Skeletal muscle tissue (tissue), 5 donors: ENCODE results near the gene GET3. TPM values are rescaled to one million over a fixed set of nuclear protein-coding genes. Genes with fewer than 3 reads are reported as not detected.
"Not testable (repeated sequence)": the region's sequence is repeated elsewhere in the genome, so short reads cannot be mapped to it uniquely, and the experiment has no call there.

ENCODE experiments used
- H3K27ac ChIP-seq: one replicate; pipeline ENCODE4 v1.7.0; 2013; ENCODE audit warnings: mild to moderate bottlenecking, low read depth, low read length, inconsistent platforms
- H3K27me3 ChIP-seq, 3 donors: one replicate each; pipeline ENCODE4 v1.7.0; 2013; ENCODE audit warnings: low read length in 3 of 3; ENCODE audit not compliant: control insufficient read depth in 3 of 3, insufficient read depth in 3 of 3
- H3K36me3 ChIP-seq, 3 donors: one replicate each; pipeline ENCODE4 v1.7.0; 2013; ENCODE audit warnings: low read length in 3 of 3; ENCODE audit not compliant: control insufficient read depth in 3 of 3, insufficient read depth in 3 of 3
- H3K4me1 ChIP-seq, 3 donors: one replicate each; pipeline ENCODE4 v1.7.0; 2013; ENCODE audit warnings: low read length in 3 of 3, mild to moderate bottlenecking in 3 of 3; ENCODE audit not compliant: control insufficient read depth in 3 of 3, insufficient read depth in 3 of 3
- H3K4me3 ChIP-seq, 3 donors: one replicate each; pipeline ENCODE4 v1.7.0; 2013; ENCODE audit warnings: low read length in 3 of 3
- H3K9ac ChIP-seq, 3 donors: one replicate each; pipeline ENCODE4 v1.7.0; 2013; ENCODE audit warnings: low read length in 3 of 3, mild to moderate bottlenecking in 3 of 3, moderate library complexity in 2 of 3, low read depth in 1 of 3
- H3K9me3 ChIP-seq, 3 donors: one replicate each; pipeline ENCODE4 v1.7.0; 2013; ENCODE audit warnings: low read length in 3 of 3; ENCODE audit not compliant: control insufficient read depth in 3 of 3
- small RNA-seq: library from RNA; depleted of rRNA; stranded (forward); fragments of <200 nt; gene quantifications from one replicate; pipeline ENCODE3, GENCODE V24; 2014
- total RNA-seq: library from RNA; depleted of rRNA; stranded (reverse); fragments of >200 nt; gene quantifications from one replicate; pipeline ENCODE4 v1.2.3, GENCODE V29; 2014
- donor health status: Osteomylitis.

GET3 gene
- total RNA-seq, 1 donor from 2014 or later = 53.8 TPM

DNA sequence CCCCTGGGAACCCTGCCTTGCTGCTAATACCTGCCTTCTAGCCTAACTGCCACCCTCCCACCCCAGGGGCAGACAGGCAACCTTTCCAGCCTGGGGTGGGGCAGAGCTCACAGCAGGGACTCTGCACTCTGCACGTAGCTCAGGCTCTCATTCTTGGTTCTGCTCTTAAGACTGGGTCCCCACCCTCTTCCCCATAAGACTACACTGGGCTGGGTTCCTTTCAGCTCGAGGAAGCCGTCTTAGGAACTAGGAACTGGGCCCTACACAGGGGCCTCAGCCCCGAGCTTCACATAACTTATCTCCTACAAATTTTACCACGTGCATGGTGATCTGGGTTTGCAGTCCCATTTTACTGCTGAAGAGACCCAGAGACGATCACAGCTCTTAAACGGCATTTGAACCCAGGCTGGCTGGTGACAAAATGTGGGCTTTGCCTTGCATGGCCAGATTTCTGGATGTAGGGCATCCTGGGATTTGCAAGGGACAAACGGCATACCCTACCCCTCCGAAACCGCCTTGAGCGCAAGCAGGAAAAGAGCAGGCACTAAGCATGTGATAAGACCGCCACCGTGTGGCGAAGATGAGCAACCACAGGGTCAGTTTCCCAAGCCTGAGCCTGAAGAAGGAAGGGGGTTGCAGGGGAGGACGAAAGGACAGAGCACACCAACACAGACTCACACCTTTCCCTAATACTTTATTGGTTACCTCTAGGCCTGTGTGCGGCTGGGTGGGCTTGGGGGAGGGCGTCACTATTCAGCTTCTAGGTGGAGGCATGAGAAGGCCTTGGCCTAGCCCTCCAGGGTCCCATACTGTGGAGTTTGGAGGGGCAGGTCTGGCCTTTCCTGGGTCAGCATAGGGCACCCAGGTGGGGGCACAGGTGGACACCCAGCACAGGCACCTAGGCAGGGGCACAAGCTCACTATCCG, 59.1 kb downstream of the GET3 start:
- Histone ChIP-seq H3K27me3 (no peaks in the 10 kb centered on the region), H3K9me3 (no peaks in the 10 kb centered on the region), H3K36me3 (peaks cover 20 to 27% (median 24%) of the 10 kb centered on the region in 3 donors), H3K4me1 (peaks cover 28 to 45% (median 31%) of the 10 kb centered on the region in 3 donors), H3K9ac (peak overlapping the region in 2 of 3 donors; percentile 54), H3K4me3 (peak overlapping the region in 1 of 3 donors; percentile 40), H3K27ac (peak overlapping the region; percentile 40)

DNA sequence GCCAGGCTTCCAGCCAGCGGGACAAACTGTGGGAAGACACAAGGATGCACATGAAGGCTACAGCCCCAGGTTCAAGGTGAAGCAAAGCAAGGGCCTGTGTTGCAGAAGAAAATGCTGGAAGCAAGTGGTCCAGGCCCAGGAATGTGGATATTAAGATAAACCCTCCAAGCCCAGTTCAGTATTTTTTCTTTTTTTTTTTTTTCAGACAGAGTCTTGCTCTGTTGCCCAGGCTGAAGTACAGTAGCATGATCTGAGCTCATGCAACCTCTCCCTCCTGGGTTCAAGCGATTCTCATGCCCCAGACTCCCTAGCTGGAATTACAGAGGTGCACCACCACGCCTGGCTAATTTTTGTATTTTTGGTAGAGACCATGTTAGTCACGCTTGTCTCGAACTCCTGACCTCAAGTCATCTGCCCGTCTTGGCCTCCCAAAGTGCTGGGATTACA, 59.9 kb downstream of the GET3 start:
- H3K9ac ChIP-seq = no peak overlapping the region
- peaks cover 20 to 29% (median 24%) of the 10 kb centered on the region in 3 donors for H3K36me3 ChIP-seq
- H3K9me3 ChIP-seq = no peaks in the 10 kb centered on the region
- peaks cover 31 to 52% (median 34%) of the 10 kb centered on the region in 3 donors for H3K4me1 ChIP-seq
- no peak overlapping the region for H3K27ac ChIP-seq
- H3K4me3 ChIP-seq = no peak overlapping the region
- H3K27me3 ChIP-seq = no peaks in the 10 kb centered on the region

DNA sequence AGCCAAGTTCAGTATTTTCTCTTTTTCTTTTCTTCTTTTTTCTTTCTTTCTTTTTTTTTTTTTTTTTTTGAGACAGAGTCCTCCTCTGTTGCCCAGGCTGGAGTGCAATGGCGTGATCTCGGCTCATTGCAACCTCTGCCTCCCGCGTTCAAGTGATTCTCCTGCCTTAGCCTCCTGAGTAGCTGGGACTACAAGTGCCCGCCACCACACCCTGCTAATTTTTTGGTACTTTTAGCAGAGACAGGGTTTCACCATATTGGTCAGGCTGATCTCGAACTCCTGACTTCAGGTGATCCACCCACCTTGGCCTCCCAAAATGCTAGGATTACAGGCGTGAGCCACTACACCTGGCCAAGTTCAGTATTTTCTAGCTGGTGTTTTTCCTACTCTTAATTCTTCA, 60.3 kb downstream of the GET3 start:
- not testable (repeated sequence) for H3K27me3 ChIP-seq, H3K9ac ChIP-seq, H3K4me3 ChIP-seq, H3K9me3 ChIP-seq, H3K27ac ChIP-seq
- peaks cover 20 to 27% (median 24%) of the 10 kb centered on the region in 3 donors for H3K36me3 ChIP-seq
- peaks cover 35 to 53% (median 38%) of the 10 kb centered on the region in 3 donors for H3K4me1 ChIP-seq

Small RNAs within 50 kb of the gene (small RNA-seq; reads per million reads assigned to genes)
- not detected for gene MIR5684
- 23.8 reads per million, percentile 94 among the genes with 10 or more reads in this experiment for gene SNORD41

Other genes with a start within 250 kb of the GET3 start
- 19.8 TPM for gene ZNF564, start 186.0 kb upstream of the GET3 start, total RNA-seq
- gene ZNF490, start 126.7 kb upstream of the GET3 start, total RNA-seq = 5.2 TPM
- 10.4 TPM for gene ZNF791, start 126.6 kb upstream of the GET3 start, total RNA-seq
- gene MAN2B1, start 70.8 kb upstream of the GET3 start, total RNA-seq = 31.3 TPM
- 6.3 TPM for gene WDR83, start 70.7 kb upstream of the GET3 start, total RNA-seq
- 56.9 TPM for gene DHPS, start 55.6 kb upstream of the GET3 start, total RNA-seq
- gene GNG14, start 49.5 kb upstream of the GET3 start, total RNA-seq = not detected
- 3.1 TPM for gene FBXW9, start 40.9 kb upstream of the GET3 start, total RNA-seq
- gene TNPO2, start 13.6 kb upstream of the GET3 start, total RNA-seq = 20.4 TPM
- 175 TPM for gene TRIR, start 2.8 kb upstream of the GET3 start, total RNA-seq
- gene BEST2, start 14.3 kb downstream of the GET3 start, total RNA-seq = not detected
- 13.6 TPM for gene HOOK2, start 38.1 kb downstream of the GET3 start, total RNA-seq
- gene JUNB, start 54.0 kb downstream of the GET3 start, total RNA-seq = 31.3 TPM
- gene PRDX2, start 64.3 kb downstream of the GET3 start, total RNA-seq = 207 TPM
- not detected for gene THSD8, start 64.6 kb downstream of the GET3 start, total RNA-seq
- gene RNASEH2A, start 69.1 kb downstream of the GET3 start, total RNA-seq = 5.7 TPM
- not detected for gene RTBDN, start 97.1 kb downstream of the GET3 start, total RNA-seq
- gene MAST1, start 101.0 kb downstream of the GET3 start, total RNA-seq = not detected
- gene DNASE2, start 144.0 kb downstream of the GET3 start, total RNA-seq = 10.4 TPM
- gene KLF1, start 149.7 kb downstream of the GET3 start, total RNA-seq = 2.1 TPM
- 39.7 TPM for gene GCDH, start 153.7 kb downstream of the GET3 start, total RNA-seq
- gene SYCE2, start 181.8 kb downstream of the GET3 start, total RNA-seq = not detected
- gene FARSA, start 196.2 kb downstream of the GET3 start, total RNA-seq = 49.1 TPM
- 382 TPM for gene CALR, start 201.1 kb downstream of the GET3 start, total RNA-seq
- 57.9 TPM for gene RAD23A, start 208.4 kb downstream of the GET3 start, total RNA-seq
- 21.4 TPM for gene GADD45GIP1, start 219.7 kb downstream of the GET3 start, total RNA-seq
- not detected for gene DAND5, start 232.1 kb downstream of the GET3 start, total RNA-seq